Muscle layer of duodenum (tissue), 2 donors: ENCODE data around the gene SERINC2.
A peak's percentile ranks its signal among the peaks of the same experiment; 100 is the strongest.

Experiments
- H3K27ac ChIP-seq: one replicate; pipeline ENCODE4 v1.7.0; 2013; ENCODE audit warnings: mild to moderate bottlenecking, low read length
- H3K27me3 ChIP-seq: one replicate; pipeline ENCODE4 v1.7.0; 2013; ENCODE audit warnings: low read depth, mild to moderate bottlenecking, control low read depth, low read length
- H3K36me3 ChIP-seq, 2 donors: one replicate each; pipeline ENCODE4 v1.7.0; 2013; ENCODE audit warnings: low read length in 2 of 2, control low read depth in 1 of 2, mild to moderate bottlenecking in 1 of 2; ENCODE audit not compliant: insufficient read depth in 2 of 2, control insufficient read depth in 1 of 2
- H3K4me1 ChIP-seq, 2 donors: one replicate each; pipeline ENCODE4 v1.7.0; 2013; ENCODE audit warnings: low read length in 2 of 2, mild to moderate bottlenecking in 2 of 2, control low read depth in 1 of 2, moderate library complexity in 1 of 2; ENCODE audit not compliant: insufficient read depth in 2 of 2, control insufficient read depth in 1 of 2
- H3K4me3 ChIP-seq, 2 donors: one replicate each; pipeline ENCODE4 v1.7.0; 2013; ENCODE audit warnings: low read length in 2 of 2, low read depth in 1 of 2, mild to moderate bottlenecking in 1 of 2
- H3K9me3 ChIP-seq, 2 donors: one replicate each; pipeline ENCODE4 v1.7.0; 2013; ENCODE audit warnings: low read length in 2 of 2, control low read depth in 1 of 2, mild to moderate bottlenecking in 1 of 2; ENCODE audit not compliant: control insufficient read depth in 1 of 2
- donor health status: healthy.

The SERINC2 gene

DNA sequence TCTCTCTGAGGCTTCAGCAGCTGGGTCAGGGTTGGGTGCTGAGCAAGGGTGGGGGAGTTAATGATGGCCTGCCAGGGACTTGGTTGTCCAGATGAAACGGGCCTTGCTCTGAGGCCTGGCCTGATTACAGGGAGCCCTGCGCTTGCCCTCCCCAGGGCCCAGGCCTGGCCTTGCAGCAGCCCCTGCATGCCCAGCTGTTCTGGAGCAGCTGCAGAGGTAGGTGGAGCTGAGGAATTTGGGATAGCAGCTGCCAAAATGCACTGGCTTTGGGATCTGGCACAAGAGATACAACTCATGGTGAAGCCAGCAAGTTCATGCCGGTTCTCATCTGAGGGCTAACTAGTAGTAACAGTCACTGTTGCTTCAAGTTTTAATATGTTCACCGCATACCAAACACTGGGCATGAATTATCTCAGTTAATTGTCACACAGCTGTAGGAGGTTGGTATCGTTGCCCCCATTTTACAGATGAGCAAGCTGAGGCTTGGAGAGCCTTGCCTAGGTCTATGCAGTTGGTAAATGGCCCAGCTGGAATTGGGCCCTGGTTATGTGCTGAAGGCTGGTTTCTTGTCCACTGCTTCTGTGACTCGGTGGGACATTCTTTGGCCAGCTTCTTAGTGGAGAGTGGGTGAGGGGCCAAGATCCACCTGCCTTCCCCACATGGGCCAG lies 7.3 kb upstream of the SERINC2 start:
- H3K4me3 ChIP-seq: no peak overlapping the region
- H3K27me3 ChIP-seq: peaks cover 9% of the 10 kb centered on the region
- no peaks in the 10 kb centered on the region for H3K4me1 ChIP-seq
- H3K9me3 ChIP-seq: no peaks in the 10 kb centered on the region
- H3K27ac ChIP-seq: no peak overlapping the region
- H3K36me3 ChIP-seq: no peaks in the 10 kb centered on the region

DNA sequence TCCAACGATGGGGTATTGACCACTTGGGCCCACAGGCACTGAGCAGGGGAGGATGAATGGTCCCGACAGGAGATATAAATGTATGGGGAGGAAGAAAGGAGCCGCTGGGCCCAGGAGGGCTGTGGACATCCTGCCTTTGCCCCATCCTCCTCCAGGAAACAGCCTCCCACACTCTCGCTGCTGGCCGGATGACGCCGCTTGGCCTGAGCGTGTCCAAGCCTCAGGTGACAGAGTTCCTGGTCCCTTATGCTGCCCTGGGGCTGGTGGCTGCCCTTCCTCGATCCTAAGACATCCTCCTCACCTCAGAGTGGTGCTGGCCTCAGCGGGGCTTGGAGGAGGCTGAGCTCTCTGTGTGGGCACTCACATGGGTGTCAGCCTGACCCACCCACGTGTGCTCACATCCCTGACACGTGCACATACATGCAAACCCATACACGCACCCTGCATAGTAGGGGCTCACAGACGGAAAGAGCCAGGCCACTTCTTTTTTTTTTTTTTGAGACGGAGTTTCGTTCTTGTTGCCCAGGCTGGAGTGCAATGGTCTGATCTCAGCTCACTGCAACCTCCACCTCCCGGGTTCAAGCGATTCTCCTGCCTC lies 5.9 kb upstream of the SERINC2 start:
- peaks cover 0 to under 1% of the 10 kb centered on the region in 2 donors for H3K4me1 ChIP-seq
- no peak overlapping the region for H3K4me3 ChIP-seq
- no peak overlapping the region for H3K27ac ChIP-seq
- H3K27me3 ChIP-seq: peaks cover 10% of the 10 kb centered on the region
- H3K36me3 ChIP-seq: no peaks in the 10 kb centered on the region
- no peaks in the 10 kb centered on the region for H3K9me3 ChIP-seq

DNA sequence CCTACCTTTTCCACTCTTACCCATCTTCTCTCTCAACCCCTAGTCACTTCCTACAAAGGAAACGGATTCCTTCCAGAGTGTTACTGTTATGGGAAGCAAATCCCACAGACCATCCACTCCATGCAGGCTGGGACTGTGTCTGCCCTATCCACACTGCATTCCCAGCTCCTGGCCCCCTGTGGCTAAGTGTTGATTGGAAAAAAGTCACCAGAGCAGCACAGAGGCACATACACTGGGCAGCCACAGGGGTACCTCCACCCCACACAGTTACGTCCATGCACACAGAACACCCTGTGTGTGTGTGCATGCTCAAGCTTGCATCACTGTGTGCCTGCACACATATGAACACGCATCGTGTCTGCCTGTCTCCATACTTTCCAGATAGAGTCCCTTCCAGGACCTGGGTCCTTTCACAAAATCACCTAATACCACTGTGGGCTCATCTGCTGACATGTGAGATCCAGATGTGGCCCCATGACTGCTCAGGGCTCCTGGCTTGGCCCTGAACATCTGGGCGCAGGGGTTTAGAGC lies 4.2 kb upstream of the SERINC2 start:
- Histone ChIP-seq H3K9me3 (no peaks in the 10 kb centered on the region), H3K36me3 (no peaks in the 10 kb centered on the region), H3K27ac (no peak overlapping the region), H3K4me1 (peaks cover 0 to 10% of the 10 kb centered on the region in 2 donors), H3K27me3 (peaks cover 11% of the 10 kb centered on the region), H3K4me3 (no peak overlapping the region)

DNA sequence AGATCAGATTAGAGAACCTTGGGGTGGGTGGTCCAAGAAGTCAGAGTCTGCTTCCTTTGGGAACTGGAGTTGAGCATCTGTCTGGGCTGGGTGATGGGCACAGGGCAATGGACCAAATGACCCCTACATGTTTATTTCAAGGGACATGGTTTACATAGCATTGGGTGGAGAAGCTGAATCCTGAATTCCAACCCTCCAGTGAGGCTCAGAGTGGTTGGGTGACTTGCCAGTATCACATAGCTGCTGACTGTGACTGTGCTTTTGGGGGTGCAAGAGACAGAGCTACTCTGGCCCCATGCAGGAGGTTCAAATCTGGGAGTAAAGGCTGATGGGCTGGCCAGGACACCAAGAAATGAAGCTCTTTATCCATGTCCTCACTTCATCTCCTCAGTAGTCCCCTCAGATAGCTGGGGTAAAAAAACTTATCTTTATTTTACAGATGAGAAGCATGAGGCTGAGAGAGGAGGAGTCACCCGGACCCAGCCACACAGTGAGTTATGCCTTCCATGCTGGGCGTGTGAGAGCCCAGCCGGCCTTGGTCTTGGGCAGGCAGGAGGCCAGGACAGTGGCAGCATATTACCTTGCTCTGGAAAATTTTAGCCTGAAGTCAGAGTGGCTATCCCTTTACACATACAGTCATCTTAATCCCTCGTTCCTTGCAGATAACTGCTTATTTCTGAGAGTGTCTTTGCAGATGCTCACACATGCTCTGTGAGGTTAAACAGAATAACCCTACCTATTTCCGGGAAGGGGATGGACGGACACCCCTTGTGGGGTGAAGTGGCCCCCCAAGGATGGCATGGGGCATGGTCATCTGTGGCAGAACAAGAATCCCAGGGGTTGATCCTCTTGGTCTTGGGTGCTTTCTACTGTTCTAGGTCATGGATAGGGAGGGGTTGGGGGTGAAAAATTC lies 2.8 kb upstream of the SERINC2 start:
- H3K9me3 ChIP-seq: no peaks in the 10 kb centered on the region
- H3K27me3 ChIP-seq: peaks cover 11% of the 10 kb centered on the region
- no peak overlapping the region for H3K27ac ChIP-seq
- peaks cover 0 to 14% of the 10 kb centered on the region in 2 donors for H3K4me1 ChIP-seq
- H3K4me3 ChIP-seq: no peak overlapping the region
- H3K36me3 ChIP-seq: no peaks in the 10 kb centered on the region

DNA sequence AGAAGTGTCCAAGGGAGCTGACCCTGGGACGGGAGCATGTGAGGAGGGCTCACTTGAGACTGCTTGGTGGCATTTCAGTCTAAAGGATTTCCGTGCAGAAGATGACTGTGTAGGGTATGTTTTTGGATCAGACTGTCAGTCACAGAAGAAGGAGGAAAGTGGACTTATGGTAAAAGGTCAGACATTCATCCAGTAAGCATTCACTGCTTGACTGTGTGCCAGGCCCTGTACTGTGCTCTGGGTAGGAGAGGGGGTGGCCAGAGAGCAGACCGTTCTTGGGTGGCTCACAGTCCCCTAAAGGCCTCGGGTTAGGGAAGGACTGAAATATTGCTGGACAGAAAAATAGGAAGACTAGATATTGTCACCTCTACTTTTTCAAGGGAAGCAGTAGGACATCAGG lies 2.1 kb upstream of the SERINC2 start:
- no peaks in the 10 kb centered on the region for H3K36me3 ChIP-seq
- H3K4me1 ChIP-seq: peaks cover 0 to 14% of the 10 kb centered on the region in 2 donors
- H3K27me3 ChIP-seq: peaks cover 11% of the 10 kb centered on the region
- no peak overlapping the region for H3K4me3 ChIP-seq
- H3K9me3 ChIP-seq: no peaks in the 10 kb centered on the region
- H3K27ac ChIP-seq: no peak overlapping the region

DNA sequence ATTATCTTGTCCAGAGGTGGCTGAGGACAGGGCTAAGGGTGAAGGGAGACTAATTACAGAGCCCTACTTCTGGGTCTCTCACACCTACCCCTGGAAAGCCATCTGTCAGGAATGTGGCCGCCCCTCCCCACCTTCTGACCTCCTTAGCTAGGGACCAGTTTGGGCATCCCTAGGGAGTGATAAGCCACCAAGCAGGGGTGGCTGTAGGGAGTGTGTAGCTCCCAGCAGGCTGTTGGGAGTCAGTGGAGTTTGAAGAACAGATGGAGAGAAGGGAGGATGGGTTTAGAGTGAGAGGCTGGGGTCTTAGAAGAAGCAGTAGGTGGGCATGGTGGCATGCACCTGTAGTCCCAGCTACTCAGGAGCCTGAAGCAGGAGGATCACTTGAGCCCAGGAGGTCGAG lies 808 bp upstream of the SERINC2 start:
- Histone ChIP-seq H3K9me3 (no peaks in the 10 kb centered on the region), H3K27me3 (peaks cover 11% of the 10 kb centered on the region), H3K27ac (no peak overlapping the region), H3K4me1 (peaks cover 0 to 14% of the 10 kb centered on the region in 2 donors), H3K4me3 (no peak overlapping the region), H3K36me3 (no peaks in the 10 kb centered on the region)

DNA sequence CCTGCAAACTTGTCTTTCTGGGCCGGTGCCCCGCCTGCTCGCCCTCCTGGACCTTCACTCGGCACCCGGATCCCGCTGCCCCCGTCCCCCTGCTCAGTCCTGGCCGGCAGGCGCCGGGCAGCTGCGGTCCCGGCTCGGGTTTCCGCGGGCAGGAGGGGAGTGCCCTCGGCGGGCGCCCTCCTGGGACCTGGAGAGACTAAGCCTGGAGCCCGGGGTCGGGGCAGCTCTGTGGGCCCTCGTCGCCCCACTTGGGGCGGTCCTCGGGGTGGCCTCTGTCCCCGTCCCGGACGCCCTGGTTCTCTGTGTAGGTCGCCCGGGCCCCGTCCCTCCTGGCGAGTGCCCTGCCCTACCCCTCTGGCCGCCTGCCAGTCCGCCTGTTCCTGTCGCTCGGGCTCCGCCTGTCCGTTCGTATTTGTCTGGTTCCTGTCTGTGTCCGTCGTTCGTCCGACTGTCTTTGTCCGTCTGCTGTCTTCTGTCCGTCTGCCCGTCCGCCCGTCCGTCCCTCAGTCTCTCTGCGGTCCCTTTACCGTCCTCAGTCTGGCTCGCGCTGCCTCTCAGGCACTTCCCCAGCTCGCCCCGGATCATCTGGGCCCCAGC lies 490 bp downstream of the SERINC2 start:
- H3K27ac ChIP-seq: peak overlapping the region; percentile 51
- peak overlapping the region; percentile 53 to 66 for H3K4me3 ChIP-seq
- H3K4me1 ChIP-seq: peaks cover 0 to 14% of the 10 kb centered on the region in 2 donors
- H3K36me3 ChIP-seq: no peaks in the 10 kb centered on the region
- H3K9me3 ChIP-seq: no peaks in the 10 kb centered on the region
- H3K27me3 ChIP-seq: peaks cover 11% of the 10 kb centered on the region

DNA sequence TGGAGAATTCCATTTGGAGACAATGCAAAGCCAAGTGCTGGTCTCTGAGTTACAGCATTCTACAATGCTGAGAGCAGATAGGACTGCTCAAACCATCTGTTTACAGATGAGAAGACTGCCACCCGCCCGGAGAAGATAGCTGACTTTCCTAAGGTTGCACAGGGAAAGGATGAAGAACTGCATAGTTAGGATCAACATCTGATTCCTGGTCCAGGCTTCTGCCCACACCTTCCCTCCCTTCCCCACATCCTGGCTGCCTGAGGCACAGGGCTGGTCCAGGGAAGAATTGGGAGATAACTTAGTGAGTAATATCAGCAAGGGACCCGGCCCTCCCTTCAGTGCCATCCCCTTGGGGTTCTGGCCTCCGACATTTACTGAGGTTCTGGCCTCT lies 2.0 kb downstream of the SERINC2 start:
- Histone ChIP-seq H3K27ac (no peak overlapping the region), H3K27me3 (peaks cover 10% of the 10 kb centered on the region), H3K9me3 (no peaks in the 10 kb centered on the region), H3K4me3 (no peak overlapping the region), H3K36me3 (no peaks in the 10 kb centered on the region), H3K4me1 (peaks cover 0 to 14% of the 10 kb centered on the region in 2 donors)

DNA sequence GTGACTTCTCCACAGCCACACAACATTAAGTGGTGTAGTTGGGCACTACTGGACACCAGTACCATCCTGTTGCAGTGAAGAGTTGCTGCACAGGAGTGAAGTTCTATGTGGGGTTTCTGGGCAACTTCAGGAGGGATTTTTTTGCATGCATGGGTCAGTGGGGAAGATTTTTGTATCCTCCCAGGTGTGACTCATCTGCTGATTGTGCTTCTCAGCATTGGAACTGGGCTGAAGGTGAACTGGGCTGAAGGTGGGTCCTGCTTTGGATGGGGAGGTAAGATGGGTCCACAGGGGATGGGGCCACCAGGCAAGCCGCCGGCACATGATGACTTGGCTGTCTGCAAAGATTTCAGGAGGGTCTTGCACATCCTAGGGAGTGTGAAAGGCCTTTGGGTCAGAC lies 2.6 kb downstream of the SERINC2 start:
- no peaks in the 10 kb centered on the region for H3K36me3 ChIP-seq
- H3K9me3 ChIP-seq: no peaks in the 10 kb centered on the region
- peaks cover 0 to 14% of the 10 kb centered on the region in 2 donors for H3K4me1 ChIP-seq
- no peak overlapping the region for H3K4me3 ChIP-seq
- H3K27ac ChIP-seq: no peak overlapping the region
- peaks cover 5% of the 10 kb centered on the region for H3K27me3 ChIP-seq

DNA sequence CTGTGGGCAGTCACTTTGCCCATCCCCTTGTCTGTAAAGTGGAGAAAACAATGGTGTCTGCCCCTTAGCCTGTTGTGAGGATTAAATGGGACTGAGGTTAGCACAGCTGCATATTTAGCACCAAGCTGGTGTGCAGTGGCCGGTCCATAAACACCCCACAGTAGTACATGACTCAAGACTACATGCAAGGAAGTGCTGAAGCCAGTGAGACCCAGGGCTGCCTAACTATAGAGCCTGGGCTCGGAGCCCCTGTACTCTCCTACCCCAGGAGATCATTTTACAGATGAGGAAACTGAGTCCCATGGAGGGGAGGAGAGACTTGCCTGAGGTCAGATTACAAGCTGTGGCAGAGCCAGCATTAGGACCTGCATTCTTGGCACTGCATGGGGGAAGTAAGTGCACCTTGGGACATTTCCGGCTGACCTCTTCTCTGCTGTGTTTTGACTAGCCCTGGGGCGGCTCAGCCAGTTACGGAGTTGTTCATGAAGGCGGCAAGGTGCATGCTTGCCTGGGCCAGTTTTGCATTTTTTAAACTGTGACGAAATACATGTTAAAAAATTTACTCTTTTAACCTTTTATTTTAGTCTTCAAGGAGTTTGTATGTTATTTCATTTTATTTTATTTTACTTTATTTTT lies 3.2 kb downstream of the SERINC2 start:
- Histone ChIP-seq H3K9me3 (no peaks in the 10 kb centered on the region), H3K4me3 (no peak overlapping the region), H3K36me3 (no peaks in the 10 kb centered on the region), H3K4me1 (peaks cover 0 to 14% of the 10 kb centered on the region in 2 donors), H3K27ac (no peak overlapping the region), H3K27me3 (peaks cover 5% of the 10 kb centered on the region)
